ENCODE results near the gene FKBP15. TPM values are rescaled to one million over a fixed set of nuclear protein-coding genes. Genes with fewer than 3 reads are reported as not detected.

FKBP15 gene
- total RNA-seq, 1 experiment from 2014 or later: 23.5 TPM

DNA sequence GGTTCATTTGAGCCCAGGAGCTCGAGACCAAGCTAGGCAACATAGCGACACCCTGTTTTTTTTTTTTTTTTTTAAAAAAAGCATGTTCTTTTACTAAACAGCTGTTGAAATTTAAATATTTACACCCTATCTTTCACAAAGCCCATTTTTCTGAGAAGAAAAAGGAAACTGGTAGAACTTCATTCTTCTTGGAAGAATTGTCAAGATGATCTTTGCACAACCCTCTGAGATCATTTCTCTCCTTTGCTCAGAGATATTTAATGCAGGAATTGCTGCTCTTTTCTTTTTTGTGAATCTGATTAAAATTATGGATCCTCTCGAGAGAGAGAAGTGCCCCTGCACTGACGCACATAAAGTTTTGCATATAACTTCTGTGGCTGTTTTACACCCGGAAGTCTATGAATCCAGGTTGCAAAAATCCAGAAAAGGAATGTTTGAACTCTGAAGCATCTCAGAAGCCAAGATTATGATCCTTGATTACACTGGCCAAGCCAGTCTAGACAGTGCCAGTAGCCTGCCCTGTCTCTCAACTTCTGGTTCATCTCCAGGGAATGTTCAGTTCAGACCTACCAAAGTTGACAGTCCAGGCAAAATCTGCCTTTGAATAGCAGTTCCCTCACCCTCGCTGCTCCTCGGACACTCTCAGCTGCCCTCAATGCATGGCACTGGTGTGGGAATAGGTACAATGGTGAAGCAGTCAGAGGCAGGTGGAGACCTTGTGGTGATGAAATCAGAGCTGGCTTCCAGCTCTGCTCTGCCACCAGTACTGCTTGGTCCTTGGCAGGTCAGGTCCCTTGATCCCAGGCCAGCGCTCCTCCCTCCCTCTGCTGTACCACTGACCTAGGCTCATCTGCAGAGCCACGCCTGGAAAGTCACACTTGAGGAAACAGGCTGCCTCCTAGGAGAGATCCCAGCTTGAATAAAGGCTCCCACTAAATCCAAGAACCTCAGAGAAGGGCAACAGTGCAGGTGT lies 83.6 kb downstream of the FKBP15 start:
- intact Hi-C loops (cut with micrococcal nuclease; ENCODE audit: unreplicated experiment): no loop called here
- BruUV-seq (replicated peaks): no TSS peak
- ChIA-PET POLR2A (ENCODE audit: low non-redundant PET) (interaction anchor here (0.6 kb wide), 1 partner anchor 375 kb away, joined by 3 read pairs; no protein-coding TSS in a partner anchor), CTCF (no interaction called here)
- H3K4me3 ChIP-seq (ENCODE audit: low read depth, low read length, poor library complexity, severe bottlenecking): no peak overlapping the region
- no peaks in the 10 kb centered on the region for H3K27me3 ChIP-seq (replicated peaks; ENCODE audit: insufficient read depth, low read depth, low read length, poor library complexity)
- TF ChIP-seq, protein P1, sequence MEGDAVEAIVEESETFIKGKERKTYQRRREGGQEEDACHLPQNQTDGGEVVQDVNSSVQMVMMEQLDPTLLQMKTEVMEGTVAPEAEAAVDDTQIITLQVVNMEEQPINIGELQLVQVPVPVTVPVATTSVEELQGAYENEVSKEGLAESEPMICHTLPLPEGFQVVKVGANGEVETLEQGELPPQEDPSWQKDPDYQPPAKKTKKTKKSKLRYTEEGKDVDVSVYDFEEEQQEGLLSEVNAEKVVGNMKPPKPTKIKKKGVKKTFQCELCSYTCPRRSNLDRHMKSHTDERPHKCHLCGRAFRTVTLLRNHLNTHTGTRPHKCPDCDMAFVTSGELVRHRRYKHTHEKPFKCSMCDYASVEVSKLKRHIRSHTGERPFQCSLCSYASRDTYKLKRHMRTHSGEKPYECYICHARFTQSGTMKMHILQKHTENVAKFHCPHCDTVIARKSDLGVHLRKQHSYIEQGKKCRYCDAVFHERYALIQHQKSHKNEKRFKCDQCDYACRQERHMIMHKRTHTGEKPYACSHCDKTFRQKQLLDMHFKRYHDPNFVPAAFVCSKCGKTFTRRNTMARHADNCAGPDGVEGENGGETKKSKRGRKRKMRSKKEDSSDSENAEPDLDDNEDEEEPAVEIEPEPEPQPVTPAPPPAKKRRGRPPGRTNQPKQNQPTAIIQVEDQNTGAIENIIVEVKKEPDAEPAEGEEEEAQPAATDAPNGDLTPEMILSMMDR (conservative IDR thresholded peaks at IDR 0.05; ENCODE audit: low read depth, low read length): no peak
- TF ChIP-seq EZH2 (IDR thresholded peaks at IDR 0.05; ENCODE audit: borderline replicate concordance, low read depth, low read length, poor library complexity, severe bottlenecking): no peak
- no peak overlapping the region for H3K27ac ChIP-seq (ENCODE audit: low read depth, low read length, poor library complexity, severe bottlenecking)
- no peaks in the 10 kb centered on the region for H3K4me1 ChIP-seq (ENCODE audit: insufficient read depth, low read length, poor library complexity, severe bottlenecking)
- DNase-seq (ENCODE audit: low spot score): no peak
- no peaks in the 10 kb centered on the region for H3K36me3 ChIP-seq (ENCODE audit: insufficient read depth, low read length, poor library complexity, severe bottlenecking)
- no peaks in the 10 kb centered on the region for H3K9me3 ChIP-seq (ENCODE audit: low read depth, low read length, poor library complexity, severe bottlenecking)

DNA sequence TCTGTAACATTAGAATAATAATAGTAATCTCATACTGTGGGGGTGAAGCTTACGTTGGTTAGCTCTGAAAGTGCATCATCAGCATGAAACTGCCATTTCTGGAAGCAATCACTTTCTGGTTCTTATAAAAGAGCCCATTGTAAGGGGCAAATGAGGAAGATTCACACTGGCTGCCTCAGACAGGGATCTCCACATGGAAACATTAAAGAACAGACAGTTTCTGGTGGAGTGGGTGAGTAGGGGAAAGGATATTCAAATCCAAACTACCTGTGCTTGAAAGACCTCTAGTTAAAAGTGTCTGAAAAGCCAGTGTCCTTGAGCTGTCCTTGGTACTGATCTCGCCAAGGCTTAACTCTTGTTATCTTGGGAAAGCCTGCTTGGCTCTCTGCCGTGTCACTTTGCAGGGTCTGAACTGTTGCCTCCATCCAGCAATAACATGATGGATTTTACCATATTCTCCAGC lies 89.4 kb downstream of the FKBP15 start:
- no peak overlapping the region for H3K27ac ChIP-seq (ENCODE audit: low read depth, low read length, poor library complexity, severe bottlenecking)
- ChIA-PET POLR2A (ENCODE audit: low non-redundant PET) (no interaction called here), CTCF (no interaction called here)
- H3K4me3 ChIP-seq (ENCODE audit: low read depth, low read length, poor library complexity, severe bottlenecking): no peak overlapping the region
- H3K4me1 ChIP-seq (ENCODE audit: insufficient read depth, low read length, poor library complexity, severe bottlenecking): no peaks in the 10 kb centered on the region
- BruUV-seq (replicated peaks): no TSS peak
- peaks cover 30% of the 10 kb centered on the region for H3K27me3 ChIP-seq (replicated peaks; ENCODE audit: insufficient read depth, low read depth, low read length, poor library complexity)
- TF ChIP-seq, protein P1 (conservative IDR thresholded peaks at IDR 0.05; ENCODE audit: low read depth, low read length): no peak
- no peak for TF ChIP-seq EZH2 (IDR thresholded peaks at IDR 0.05; ENCODE audit: borderline replicate concordance, low read depth, low read length, poor library complexity, severe bottlenecking)
- no peaks in the 10 kb centered on the region for H3K36me3 ChIP-seq (ENCODE audit: insufficient read depth, low read length, poor library complexity, severe bottlenecking)
- intact Hi-C loops (cut with micrococcal nuclease; ENCODE audit: unreplicated experiment): no loop called here
- DNase-seq (ENCODE audit: low spot score): peak; percentile 35
- no peaks in the 10 kb centered on the region for H3K9me3 ChIP-seq (ENCODE audit: low read depth, low read length, poor library complexity, severe bottlenecking)

DNA sequence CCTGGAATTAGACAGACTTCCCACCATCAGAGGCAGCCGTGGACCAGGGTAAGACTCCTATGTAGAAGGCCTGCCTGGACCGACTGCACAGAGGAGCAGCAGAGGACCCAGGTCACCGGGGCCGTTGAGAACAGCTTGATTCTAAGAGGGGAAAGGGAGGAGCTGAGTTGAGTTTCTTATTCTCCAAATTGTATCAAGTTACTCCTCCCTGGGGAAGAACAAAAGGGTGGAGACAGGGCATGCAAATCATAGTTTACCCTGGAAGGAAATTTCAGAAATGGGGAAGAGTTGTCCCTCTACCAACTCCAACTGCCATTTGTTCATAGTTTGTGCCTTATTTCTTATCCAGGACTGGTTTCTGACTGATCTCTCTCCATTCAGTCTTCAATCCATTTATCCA lies 91.2 kb downstream of the FKBP15 start:
- BruUV-seq (replicated peaks): no TSS peak
- Histone ChIP-seq H3K36me3 (ENCODE audit: insufficient read depth, low read length, poor library complexity, severe bottlenecking) (no peaks in the 10 kb centered on the region), H3K27ac (ENCODE audit: low read depth, low read length, poor library complexity, severe bottlenecking) (no peak overlapping the region), H3K4me1 (ENCODE audit: insufficient read depth, low read length, poor library complexity, severe bottlenecking) (no peaks in the 10 kb centered on the region), H3K4me3 (ENCODE audit: low read depth, low read length, poor library complexity, severe bottlenecking) (no peak overlapping the region), H3K27me3 (replicated peaks; ENCODE audit: insufficient read depth, low read depth, low read length, poor library complexity) (peaks cover 40% of the 10 kb centered on the region), H3K9me3 (ENCODE audit: low read depth, low read length, poor library complexity, severe bottlenecking) (no peaks in the 10 kb centered on the region)
- peak; percentile 15 for DNase-seq (ENCODE audit: low spot score)
- no peak for TF ChIP-seq EZH2 (IDR thresholded peaks at IDR 0.05; ENCODE audit: borderline replicate concordance, low read depth, low read length, poor library complexity, severe bottlenecking)
- TF ChIP-seq, protein P1 (conservative IDR thresholded peaks at IDR 0.05; ENCODE audit: low read depth, low read length): no peak
- intact Hi-C loops (cut with micrococcal nuclease; ENCODE audit: unreplicated experiment): no loop called here
- CTCF ChIA-PET: no interaction called here
- POLR2A ChIA-PET (ENCODE audit: low non-redundant PET): no interaction called here

Data from A673 (cell line).